ENCODE results near the gene ABHD3. TPM values are rescaled to one million over a fixed set of nuclear protein-coding genes. Genes with fewer than 3 reads are reported as not detected.

ABHD3 gene
- total and polyA plus RNA-seq, 2 donors (not counting 3 experiments of a cell fraction or from before 2014, with no cell fraction given), result 6.3 to 14.9 TPM

GRCh38 chr18:21656402-21656801, 48.2 kb downstream of the ABHD3 start:
- TF ChIP-seq FOS (IDR thresholded peaks at IDR 0.05; ENCODE audit: borderline replicate concordance, insufficient read depth, low read length), result peak; percentile 90
- TF ChIP-seq JUN (IDR thresholded peaks at IDR 0.05; ENCODE audit: borderline replicate concordance, insufficient read depth, insufficient read length, low read depth), result peak; percentile 58
- TF ChIP-seq POLR2A (IDR thresholded peaks at IDR 0.05; ENCODE audit: low read depth, low read length), result no peak
- no peak for TF ChIP-seq EZH2 (IDR thresholded peaks at IDR 0.05; ENCODE audit: borderline replicate concordance, low read depth, low read length, severe bottlenecking)
- no peak for TF ChIP-seq POLR2AphosphoS5 (IDR thresholded peaks at IDR 0.05; ENCODE audit: insufficient read depth, low read depth, low read length)
- TF ChIP-seq MYC (IDR thresholded peaks at IDR 0.05; ENCODE audit: low read depth, low read length), result no peak
- TF ChIP-seq MAX (IDR thresholded peaks at IDR 0.05; ENCODE audit: insufficient read depth, insufficient read length), result no peak
- TF ChIP-seq, protein P1, sequence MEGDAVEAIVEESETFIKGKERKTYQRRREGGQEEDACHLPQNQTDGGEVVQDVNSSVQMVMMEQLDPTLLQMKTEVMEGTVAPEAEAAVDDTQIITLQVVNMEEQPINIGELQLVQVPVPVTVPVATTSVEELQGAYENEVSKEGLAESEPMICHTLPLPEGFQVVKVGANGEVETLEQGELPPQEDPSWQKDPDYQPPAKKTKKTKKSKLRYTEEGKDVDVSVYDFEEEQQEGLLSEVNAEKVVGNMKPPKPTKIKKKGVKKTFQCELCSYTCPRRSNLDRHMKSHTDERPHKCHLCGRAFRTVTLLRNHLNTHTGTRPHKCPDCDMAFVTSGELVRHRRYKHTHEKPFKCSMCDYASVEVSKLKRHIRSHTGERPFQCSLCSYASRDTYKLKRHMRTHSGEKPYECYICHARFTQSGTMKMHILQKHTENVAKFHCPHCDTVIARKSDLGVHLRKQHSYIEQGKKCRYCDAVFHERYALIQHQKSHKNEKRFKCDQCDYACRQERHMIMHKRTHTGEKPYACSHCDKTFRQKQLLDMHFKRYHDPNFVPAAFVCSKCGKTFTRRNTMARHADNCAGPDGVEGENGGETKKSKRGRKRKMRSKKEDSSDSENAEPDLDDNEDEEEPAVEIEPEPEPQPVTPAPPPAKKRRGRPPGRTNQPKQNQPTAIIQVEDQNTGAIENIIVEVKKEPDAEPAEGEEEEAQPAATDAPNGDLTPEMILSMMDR (IDR thresholded peaks at IDR 0.05; ENCODE audit: extremely low read depth in 1 of 2, insufficient read depth in 1 of 2, low read depth in 1 of 2, low read length in 2 of 2), result no peak
- no peaks in the 10 kb centered on the region for H3K79me2 ChIP-seq (ENCODE audit: control insufficient read depth, insufficient read depth, low read length)
- POLR2A ChIA-PET, result no interaction called here
- H3K4me3 ChIP-seq (replicated peaks in 1 of 3; ENCODE audit: insufficient read depth in 1 of 3, low read depth in 1 of 3, low read length in 3 of 3), result peak overlapping the region in 1 of 3 experiments; percentile 32
- H3K36me3 ChIP-seq (ENCODE audit: control insufficient read depth in 2 of 2, extremely low read depth in 1 of 2, insufficient read depth in 2 of 2, low read length in 2 of 2), result no peaks in the 10 kb centered on the region
- peak overlapping the region; percentile 66 for H3K27ac ChIP-seq (ENCODE audit: insufficient read depth, low read depth, low read length)
- BruUV-seq (replicated peaks), result no TSS peak
- dilution Hi-C loops (cut with MboI; ENCODE audit: extremely low pct_ligation_motif_present, low sequenced_read_pairs), result no loop called here
- peak overlapping the region; percentile 83 for H3K4me2 ChIP-seq (ENCODE audit: insufficient read depth, low read length)
- no peak overlapping the region for H2AFZ ChIP-seq (ENCODE audit: low read depth, low read length)
- no peaks in the 10 kb centered on the region for H3K9me3 ChIP-seq (replicated peaks; ENCODE audit: control insufficient read depth, insufficient read depth, low read length)
- no peaks in the 10 kb centered on the region for H3K27me3 ChIP-seq (ENCODE audit: control insufficient read depth in 2 of 2, insufficient read depth in 2 of 2, low read length in 2 of 2)
- intact Hi-C loops (cut with micrococcal nuclease), result loop anchor here (5.0 kb wide), 1 partner anchor 46 kb away; the partner anchor contains the start of gene ABHD3
- CTCF ChIA-PET, result no interaction called here
- H3K9ac ChIP-seq (replicated peaks; ENCODE audit: extremely low read depth, insufficient read depth, low read length), result peak overlapping the region; percentile 13
- H4K20me1 ChIP-seq (replicated peaks; ENCODE audit: control insufficient read depth, extremely low read depth, insufficient read depth, low read length), result no peaks in the 10 kb centered on the region
- H3K9me1 ChIP-seq (replicated peaks; ENCODE audit: control insufficient read depth, extremely low read depth, insufficient read depth, low read length), result no peaks in the 10 kb centered on the region
- FAIRE-seq (peak; percentile 59), DNase-seq (ENCODE audit: low read depth, low spot score) (peak; percentile 71)
- H3K4me1 ChIP-seq (ENCODE audit: control insufficient read depth, extremely low read depth, insufficient read depth, low read length), result peaks cover 12% of the 10 kb centered on the region

Data from endothelial cell of umbilical vein (primary cell).